GM19455 (cell line): ENCODE data around the gene ADCY1.

ENCODE experiments used
- ATAC-seq: cut with Tn5 transposase; IDR thresholded peaks from one replicate; pipeline ENCODE4 v1.9.1; 2021; ENCODE audit not compliant: unreplicated experiment

Gene ADCY1

DNA sequence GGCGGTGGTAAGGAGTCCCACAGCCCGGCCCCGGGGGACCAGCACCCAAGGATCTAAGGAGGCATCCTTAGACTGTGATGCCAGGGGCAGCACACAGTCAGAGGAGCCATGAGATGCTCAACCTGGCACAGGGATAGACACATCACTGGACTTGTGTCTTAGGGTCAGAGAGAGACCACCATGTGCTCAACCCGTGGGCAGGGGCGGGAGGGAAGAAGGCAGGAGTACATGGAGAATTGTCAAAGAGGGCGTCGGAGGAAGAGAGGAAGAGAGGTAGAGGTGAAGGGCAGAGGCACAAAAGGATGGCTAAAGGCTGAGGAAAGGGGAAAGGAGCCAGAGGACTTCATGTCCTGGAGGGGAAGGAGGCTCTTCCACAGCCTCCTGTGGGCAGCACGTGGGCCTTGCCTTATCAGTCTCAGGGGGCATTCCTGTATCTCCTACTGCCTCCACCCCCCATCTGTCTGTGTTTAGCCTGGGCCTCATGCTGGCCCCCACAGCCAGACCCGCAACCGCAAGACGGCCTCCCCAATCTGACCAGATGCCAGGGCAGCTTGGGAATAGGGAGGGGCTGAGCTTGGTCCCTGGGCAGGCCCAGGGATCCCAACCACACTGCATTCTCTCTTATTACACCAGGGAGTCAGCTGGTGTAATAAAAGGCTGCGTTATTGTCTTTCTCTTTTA, 2.2 kb downstream of the ADCY1 start:
- ATAC-seq, result no peak

DNA sequence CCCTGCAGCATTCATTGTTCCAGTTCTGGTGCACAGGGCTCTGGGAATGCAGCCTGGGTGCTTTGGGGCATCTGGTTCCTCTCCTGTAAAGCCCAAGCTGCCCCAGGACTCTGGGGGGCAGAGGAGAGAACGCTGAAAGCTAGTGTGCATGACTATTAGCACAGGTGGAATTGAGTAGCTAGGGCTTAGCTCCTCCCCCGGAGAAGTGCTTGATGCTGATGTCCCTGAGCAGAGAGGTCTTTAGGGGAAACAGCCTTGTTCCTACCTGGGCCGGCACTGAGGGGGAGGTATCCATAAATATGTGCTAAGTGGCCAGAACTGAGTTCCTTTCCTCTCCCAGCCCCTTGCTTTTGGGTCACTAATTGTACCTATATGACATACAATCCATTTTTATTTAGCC, 3.9 kb downstream of the ADCY1 start:
- ATAC-seq, result no peak

DNA sequence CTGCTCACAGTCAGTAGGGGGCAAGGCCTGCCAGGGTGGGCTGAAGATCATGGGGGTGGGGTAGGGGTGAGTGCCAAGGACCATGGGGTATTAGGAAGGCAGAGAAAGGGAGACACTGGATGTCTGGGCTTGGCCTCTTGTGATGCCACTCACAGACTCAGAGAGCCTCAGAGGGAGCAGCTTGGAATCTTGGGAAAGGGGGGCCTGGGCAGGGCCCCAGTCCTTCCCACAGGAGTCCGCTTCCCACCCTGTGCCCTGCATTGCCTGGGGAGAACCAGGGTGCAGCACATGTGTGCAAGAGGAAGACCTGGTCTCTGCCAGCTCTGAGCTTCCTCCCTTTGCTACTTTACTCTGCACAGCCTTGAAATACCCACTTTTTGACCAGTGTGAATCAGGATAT, 4.3 kb downstream of the ADCY1 start:
- ATAC-seq, result no peak

DNA sequence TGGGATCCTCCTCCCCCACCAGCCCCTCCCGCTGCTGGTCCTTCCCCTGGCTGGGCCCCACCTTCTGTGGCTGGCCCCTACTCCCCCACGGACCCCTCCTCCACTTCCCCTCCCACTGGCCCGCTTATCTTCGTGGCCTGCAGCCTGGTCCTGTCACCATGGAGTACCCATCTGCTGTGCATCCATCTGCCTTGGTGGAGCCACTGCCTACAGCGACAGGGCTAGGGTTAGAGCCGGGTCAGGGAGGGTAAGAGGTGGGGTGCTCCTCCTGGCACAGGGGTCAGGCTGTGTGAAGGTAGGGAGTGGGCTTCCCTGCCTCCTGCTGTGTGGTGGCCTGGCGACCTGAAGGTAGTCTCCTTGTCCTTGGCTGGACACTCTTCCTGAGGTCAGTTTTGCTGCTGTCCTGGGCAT, 5.2 kb downstream of the ADCY1 start:
- ATAC-seq, result no peak

GRCh38 chr7:45580053-45580872, 6.1 kb downstream of the ADCY1 start:
- no peak for ATAC-seq

DNA sequence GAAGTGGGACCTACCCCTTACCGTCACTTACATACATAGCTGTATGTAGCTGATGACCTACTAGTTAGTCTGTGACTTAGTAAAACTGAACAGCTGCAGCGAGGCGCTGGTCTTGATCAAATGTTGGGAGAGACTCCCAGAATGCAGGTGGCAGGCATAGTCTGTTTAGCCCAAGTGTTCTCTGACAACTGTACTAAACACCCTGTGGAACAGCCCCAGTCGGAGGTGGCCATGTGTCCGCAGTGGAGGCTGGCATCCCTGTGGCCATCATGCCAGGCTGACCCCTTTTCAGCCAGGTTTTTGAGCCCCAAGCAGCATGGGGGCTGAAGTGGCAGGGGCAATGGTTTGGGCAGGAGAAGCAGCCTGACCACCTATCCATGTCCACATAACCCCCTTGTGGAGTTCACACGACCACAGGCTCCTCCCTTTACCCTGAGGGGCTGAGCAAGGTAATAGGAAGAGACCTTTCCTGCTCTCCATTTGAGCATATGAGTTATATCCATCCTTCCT, 7.2 kb downstream of the ADCY1 start:
- no peak for ATAC-seq

DNA sequence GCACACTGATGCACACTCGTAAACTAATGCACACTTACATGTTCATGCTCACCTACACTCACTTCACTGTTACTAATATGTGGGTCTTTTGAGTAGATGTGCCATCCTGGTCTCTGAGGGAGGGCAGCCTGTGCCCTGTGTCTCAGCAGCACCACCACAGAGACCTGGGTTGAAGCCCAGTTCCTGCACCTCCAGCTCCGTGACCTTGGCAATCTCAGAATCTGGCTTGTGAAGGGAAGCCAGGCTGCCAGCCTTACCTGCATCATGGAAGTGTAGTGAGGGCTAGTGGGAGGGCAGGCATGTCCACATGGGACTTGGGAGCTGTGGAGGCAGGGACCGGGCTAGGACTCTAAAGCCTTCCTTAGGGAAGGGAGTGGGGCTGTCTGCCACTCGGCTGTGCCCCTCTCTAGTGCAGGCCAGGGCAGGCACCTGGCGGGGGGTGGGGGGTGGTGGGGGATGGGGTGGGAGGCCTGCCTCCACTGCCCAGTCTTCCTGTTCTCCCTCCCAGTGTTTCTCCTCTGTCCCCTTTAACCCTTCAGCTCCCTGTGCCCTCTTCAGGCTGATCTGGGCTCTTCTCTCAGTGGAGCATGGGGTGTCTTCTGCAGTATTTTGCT, 8.1 kb downstream of the ADCY1 start:
- no peak for ATAC-seq

GRCh38 chr7:45582868-45583277, 8.7 kb downstream of the ADCY1 start:
- no peak for ATAC-seq

DNA sequence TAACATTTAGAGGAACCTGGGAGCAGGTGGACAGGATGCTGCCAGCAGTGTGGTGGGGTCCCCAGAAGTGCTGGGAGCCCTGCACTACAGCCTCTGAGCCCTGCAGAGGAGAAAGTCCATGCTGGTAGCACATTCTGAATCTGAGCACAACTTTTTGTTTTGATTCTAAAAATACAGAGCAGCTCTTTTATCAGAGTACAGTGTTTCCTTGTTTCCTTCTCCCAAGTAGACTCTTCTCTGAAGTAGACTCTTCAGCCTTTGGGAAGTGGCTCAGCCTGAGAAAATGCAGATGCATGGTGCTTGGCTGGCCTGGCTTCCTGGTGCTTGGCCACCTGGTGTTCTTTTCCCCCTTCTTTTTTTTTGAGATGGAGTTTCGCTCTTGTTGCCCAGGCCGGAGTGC, 9.1 kb downstream of the ADCY1 start:
- no peak for ATAC-seq

GRCh38 chr7:45584261-45585210, 10.4 kb downstream of the ADCY1 start:
- ATAC-seq, result no peak

DNA sequence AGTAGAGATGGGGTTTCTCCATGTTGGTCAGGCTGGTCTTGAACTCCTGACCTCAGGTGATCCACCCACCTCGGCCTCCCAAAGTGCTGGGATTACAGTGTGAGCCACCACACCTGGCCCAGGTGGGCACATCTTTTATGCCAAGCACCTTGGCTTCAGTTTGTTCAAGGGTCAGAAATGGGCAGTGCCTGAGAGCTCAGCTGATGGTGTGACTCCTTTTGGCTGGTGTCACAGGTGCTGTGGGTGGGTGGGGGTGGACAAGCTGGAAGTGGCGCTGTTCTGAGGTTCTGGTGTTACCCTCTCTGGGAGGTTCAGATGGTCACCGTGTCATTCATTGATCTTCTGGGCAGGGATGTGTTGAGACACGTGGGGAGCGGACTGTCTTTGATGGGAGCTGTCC, 11.5 kb downstream of the ADCY1 start:
- ATAC-seq, result no peak

- ATAC-seq, result no peak
Measured at GRCh38 chr7:45586542-45587520, 12.7 kb downstream of the ADCY1 start.

- no peak for ATAC-seq
Measured at GRCh38 chr7:45588466-45588865, 14.3 kb downstream of the ADCY1 start.

DNA sequence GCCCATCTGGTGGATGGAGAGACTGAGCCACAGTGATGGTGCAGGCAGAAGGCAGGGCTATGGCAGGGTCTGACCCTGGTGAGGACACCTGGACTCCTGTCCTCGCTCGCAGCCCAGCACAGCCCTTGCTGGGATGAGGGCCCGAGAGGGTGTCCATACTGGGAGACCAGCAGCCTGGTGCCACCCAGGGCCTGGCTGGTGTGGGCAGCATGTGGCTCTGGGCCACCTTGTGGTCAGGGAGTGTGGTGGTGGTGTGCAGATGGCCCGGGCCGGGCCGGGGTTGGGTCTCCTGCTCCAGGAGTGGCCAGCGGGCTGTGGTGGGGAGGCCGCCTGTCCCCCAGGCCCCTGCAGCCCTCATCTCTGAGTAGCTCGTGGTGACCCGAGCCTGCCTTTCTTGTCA, 14.9 kb downstream of the ADCY1 start:
- no peak for ATAC-seq

GRCh38 chr7:45589915-45590678, 15.9 kb downstream of the ADCY1 start:
- ATAC-seq, result no peak

DNA sequence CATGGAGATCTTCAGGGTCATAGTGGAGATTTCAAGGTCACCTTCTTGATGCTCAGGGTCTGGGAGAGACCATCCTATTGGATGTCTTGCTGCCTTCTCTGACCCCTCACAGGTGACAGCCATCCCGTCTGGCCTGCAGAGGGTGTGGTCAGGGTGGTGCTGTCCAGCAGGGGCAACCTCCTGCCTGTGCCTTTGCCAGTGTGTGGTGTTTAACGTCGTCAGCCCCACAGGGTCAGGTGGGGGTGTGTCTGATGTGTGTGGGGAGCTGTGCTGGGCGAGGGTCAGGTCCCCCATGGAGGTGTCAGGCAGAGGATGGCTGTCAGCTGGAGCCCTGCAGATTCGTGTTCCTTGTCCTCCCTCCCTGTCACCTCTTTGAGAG, 16.5 kb downstream of the ADCY1 start:
- ATAC-seq, result no peak

DNA sequence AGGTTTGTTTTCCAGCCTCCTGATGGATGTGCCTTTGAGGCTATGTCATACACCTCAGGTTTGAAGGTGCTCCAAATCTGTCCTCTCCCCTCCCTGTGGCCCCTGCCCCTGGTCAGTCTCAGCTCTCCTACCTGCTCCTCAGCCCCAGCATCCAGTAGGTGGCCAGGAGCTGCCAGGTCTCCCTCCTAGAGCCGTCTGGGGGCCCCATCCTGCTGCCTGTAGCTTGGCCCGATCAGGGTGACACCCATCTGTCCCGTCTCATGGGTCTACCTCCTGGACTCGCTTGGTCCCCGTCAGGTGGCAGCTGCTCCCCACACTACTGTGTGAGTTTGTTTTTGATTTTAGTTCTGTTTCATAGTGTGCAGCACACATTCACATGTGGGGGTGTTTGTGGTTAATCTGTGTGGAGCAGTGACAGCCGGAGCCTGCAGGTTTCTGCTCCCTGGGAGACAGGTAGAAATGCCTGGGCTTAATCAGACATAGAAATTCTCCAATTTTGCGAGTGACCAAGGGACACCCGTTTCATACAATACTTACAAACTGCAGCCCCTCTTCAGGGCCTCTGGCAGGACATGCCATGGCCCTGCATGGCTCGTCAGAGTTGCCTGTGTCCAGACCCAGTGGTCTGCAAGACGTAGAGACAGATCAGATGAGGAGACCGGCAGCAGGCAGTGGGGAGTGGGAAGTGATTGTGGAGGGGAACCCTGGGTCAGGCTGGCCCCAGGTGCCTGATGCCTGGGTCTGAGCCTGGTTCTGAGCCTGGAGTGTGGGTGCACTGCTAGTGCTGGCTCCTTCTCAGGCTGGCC, 17.1 kb downstream of the ADCY1 start:
- no peak for ATAC-seq
